PC-9 (cell line): ENCODE measurements around the gene RASAL2. TPM values are rescaled to one million over a fixed set of nuclear protein-coding genes. Genes with fewer than 3 reads are reported as not detected.

Experiments
- BruUV-seq: library from RNA; stranded (reverse); fragments of 400-500 nt; replicated peaks from 2 replicates; lab custom pipeline; 2021; lab: Mats Ljungman, UMichigan
- CTCF ChIA-PET: fragments of 300-600 bp; sonication (Branson Sonifier 250); formaldehyde crosslinking; loops from one replicate; lab custom pipeline; 2022; ENCODE audit warnings: antibody characterized with exemption; lab: Charles Lee
- POLR2A ChIA-PET: fragments of 300-600 bp; sonication (Branson Sonifier 250); formaldehyde crosslinking; loops from one replicate; lab custom pipeline; 2022; ENCODE audit warnings: antibody characterized with exemption; ENCODE audit not compliant: unreplicated experiment; lab: Charles Lee
- DNase-seq, 2 experiments: peaks; one replicate each; pipeline versions ENCODE4 v3.0.0 to v3.0.0-alpha.2; 2015 to 2022; ENCODE audit warnings: mixed read lengths in 1 of 2
- H2AFZ ChIP-seq: fragments of 200-600 bp; sonication (generic); 2 replicates; pipeline ENCODE4 v1.8.1; 2017; ENCODE audit warnings: antibody characterized with exemption
- H3F3A ChIP-seq: fragments of 200-600 bp; sonication (generic); 2 replicates; pipeline ENCODE4 v1.8.1; 2017; ENCODE audit warnings: antibody characterized with exemption, mild to moderate bottlenecking, low read depth; ENCODE audit not compliant: insufficient read depth
- H3K27ac ChIP-seq: fragments of 200-600 bp; sonication (generic); 2 replicates; pipeline ENCODE4 v1.6.1; 2016; ENCODE audit warnings: mixed run types
- H3K27me3 ChIP-seq: fragments of 200-600 bp; sonication (generic); 2 replicates; pipeline ENCODE4 v1.6.1; 2016; ENCODE audit warnings: low read depth, mixed run types; ENCODE audit not compliant: insufficient read depth
- H3K36me3 ChIP-seq: fragments of 200-600 bp; sonication (generic); 2 replicates; pipeline ENCODE4 v1.6.1; 2016; ENCODE audit warnings: low read depth, mixed run types
- H3K4me1 ChIP-seq: fragments of 200-600 bp; sonication (generic); replicated peaks from 2 replicates; pipeline ENCODE4 v1.6.1; 2016; ENCODE audit warnings: mixed run types; ENCODE audit not compliant: insufficient read depth
- H3K4me2 ChIP-seq: fragments of 200-600 bp; sonication (generic); 2 replicates; pipeline ENCODE4 v1.6.1; 2017; ENCODE audit warnings: mixed run types
- H3K4me3 ChIP-seq: fragments of 200-600 bp; sonication (generic); 2 replicates; pipeline ENCODE4 v1.6.1; 2016; ENCODE audit warnings: mixed run types
- H3K79me2 ChIP-seq: fragments of 200-600 bp; sonication (generic); 2 replicates; pipeline ENCODE4 v1.6.1; 2017; ENCODE audit warnings: low read depth, mixed run types
- H3K9me2 ChIP-seq: fragments of 200-600 bp; sonication (generic); 2 replicates; pipeline ENCODE4 v1.8.1; 2017; ENCODE audit warnings: mild to moderate bottlenecking; ENCODE audit not compliant: insufficient read depth
- H3K9me3 ChIP-seq: fragments of 200-600 bp; sonication (generic); 2 replicates; pipeline ENCODE4 v1.8.1; 2016; ENCODE audit warnings: low read depth; ENCODE audit not compliant: insufficient read depth
- H4K20me1 ChIP-seq: fragments of 200-600 bp; sonication (generic); 2 replicates; pipeline ENCODE4 v1.8.1; 2017; ENCODE audit not compliant: insufficient read depth
- CTCF ChIP-seq: fragments of 200-600 bp; sonication (generic); conservative IDR thresholded peaks from 2 replicates; pipeline ENCODE4 v1.6.1; 2017; ENCODE audit warnings: mixed run types, antibody characterized with exemption, mild to moderate bottlenecking, moderate library complexity
- EZH2 ChIP-seq: fragments of 200-600 bp; sonication (generic); IDR thresholded peaks from 2 replicates; pipeline ENCODE4 v1.8.0; 2017; ENCODE audit warnings: antibody characterized with exemption, low read depth
- intact Hi-C: fragments of 100-400 bp; cut with micrococcal nuclease; formaldehyde crosslinking; loops from one replicate; pipeline ENCODE4 v1.10.0; 2022; ENCODE audit not compliant: unreplicated experiment
- total RNA-seq: library from RNA; stranded (reverse); gene quantifications from 2 replicates; pipeline ENCODE4 v1.2.3, GENCODE V29; 2021

RASAL2 gene
- total RNA-seq, 1 experiment from 2014 or later = 54.1 TPM

GRCh38 chr1:178064191-178064821, 29.6 kb upstream of the RASAL2 start:
- no peaks in the 10 kb centered on the region for H3K9me3 ChIP-seq
- H3F3A ChIP-seq = peaks cover 19% of the 10 kb centered on the region
- no peak overlapping the region for H3K27ac ChIP-seq
- no peaks in the 10 kb centered on the region for H3K36me3 ChIP-seq
- no TSS peak for BruUV-seq
- no peak for DNase-seq
- peaks cover 23% of the 10 kb centered on the region for H3K4me1 ChIP-seq
- TF ChIP-seq CTCF (no peak), EZH2 (no peak)
- H3K9me2 ChIP-seq = no peaks in the 10 kb centered on the region
- ChIA-PET POLR2A (no interaction called here), CTCF (no interaction called here)
- H4K20me1 ChIP-seq = no peaks in the 10 kb centered on the region
- no peaks in the 10 kb centered on the region for H3K79me2 ChIP-seq
- no peak overlapping the region for H3K4me2 ChIP-seq
- intact Hi-C loops = no loop called here
- H3K4me3 ChIP-seq = no peak overlapping the region
- H2AFZ ChIP-seq = no peak overlapping the region
- H3K27me3 ChIP-seq = no peaks in the 10 kb centered on the region

- Histone ChIP-seq H4K20me1 (no peaks in the 10 kb centered on the region), H3F3A (peaks cover 17% of the 10 kb centered on the region), H3K9me2 (no peaks in the 10 kb centered on the region), H3K27ac (no peak overlapping the region), H3K36me3 (no peaks in the 10 kb centered on the region), H3K4me1 (peaks cover 17% of the 10 kb centered on the region), H3K9me3 (no peaks in the 10 kb centered on the region), H3K27me3 (no peaks in the 10 kb centered on the region), H2AFZ (no peak overlapping the region), H3K4me2 (no peak overlapping the region), H3K4me3 (no peak overlapping the region), H3K79me2 (no peaks in the 10 kb centered on the region)
- DNase-seq = no peak
- ChIA-PET POLR2A (no interaction called here), CTCF (no interaction called here)
- TF ChIP-seq CTCF (no peak), EZH2 (no peak)
- intact Hi-C loops = no loop called here
- no TSS peak for BruUV-seq
Observed at GRCh38 chr1:178065250-178065649, 28.7 kb upstream of the RASAL2 start.

GRCh38 chr1:178066296-178066907, 27.5 kb upstream of the RASAL2 start:
- DNase-seq = no peak
- no peak overlapping the region for H3K4me3 ChIP-seq
- H2AFZ ChIP-seq = no peak overlapping the region
- H3K4me2 ChIP-seq = no peak overlapping the region
- H3K27ac ChIP-seq = no peak overlapping the region
- TF ChIP-seq CTCF = no peak
- no peak for TF ChIP-seq EZH2
- no peaks in the 10 kb centered on the region for H3K9me3 ChIP-seq
- H3K9me2 ChIP-seq = no peaks in the 10 kb centered on the region
- H3K27me3 ChIP-seq = no peaks in the 10 kb centered on the region
- BruUV-seq = no TSS peak
- no peaks in the 10 kb centered on the region for H3K36me3 ChIP-seq
- POLR2A ChIA-PET = no interaction called here
- peaks cover 6% of the 10 kb centered on the region for H3F3A ChIP-seq
- no peaks in the 10 kb centered on the region for H4K20me1 ChIP-seq
- intact Hi-C loops = no loop called here
- CTCF ChIA-PET = no interaction called here
- H3K4me1 ChIP-seq = peaks cover 5% of the 10 kb centered on the region
- H3K79me2 ChIP-seq = no peaks in the 10 kb centered on the region
